ENCODE measurements around the gene MYEOV. TPM values are rescaled to one million over a fixed set of nuclear protein-coding genes. Genes with fewer than 3 reads are reported as not detected.

The MYEOV gene
- 0.64 and 0.72 TPM in 2 replicates for total RNA-seq (2014; rRNA removed; shearing (Covaris generic))
- polyA plus RNA-seq (2014; cell fraction: nucleus; rRNA removed) = 2.1 and 3.5 TPM in 2 replicates

- no peak for DNase-seq (ENCODE audit: extremely low read depth, low read depth)
These were observed at the start of gene MYEOV for GRCh38 chr11:69293819-69294505. Gene MYEOV (plus strand): TSS chr11:69294155. CDS start chr11:69295355, 1,200 bp downstream.

- DNase-seq (ENCODE audit: extremely low read depth, low read depth) = no peak
These were observed 49.7 kb upstream of the MYEOV start for GRCh38 chr11:69244266-69244665.

- DNase-seq (ENCODE audit: extremely low read depth, low read depth) = no peak
These were observed 48.9 kb upstream of the MYEOV start for GRCh38 chr11:69245041-69245440.

GRCh38 chr11:69245491-69246345 is 48.2 kb upstream of the MYEOV start:
- DNase-seq (ENCODE audit: extremely low read depth, low read depth) = no peak

GRCh38 chr11:69249311-69250185 is 44.4 kb upstream of the MYEOV start:
- DNase-seq (ENCODE audit: extremely low read depth, low read depth) = no peak

- no peak for DNase-seq (ENCODE audit: extremely low read depth, low read depth)
These were observed 43.5 kb upstream of the MYEOV start for GRCh38 chr11:69250186-69251056.

- DNase-seq (ENCODE audit: extremely low read depth, low read depth) = no peak
These were observed 42.9 kb upstream of the MYEOV start for GRCh38 chr11:69251057-69251393.

- no peak for DNase-seq (ENCODE audit: extremely low read depth, low read depth)
These were observed 42.1 kb upstream of the MYEOV start for GRCh38 chr11:69251639-69252489.

GRCh38 chr11:69252490-69252837 is 41.5 kb upstream of the MYEOV start:
- no peak for DNase-seq (ENCODE audit: extremely low read depth, low read depth)

- no peak for DNase-seq (ENCODE audit: extremely low read depth, low read depth)
These were observed 40.9 kb upstream of the MYEOV start for GRCh38 chr11:69253028-69253427.

GRCh38 chr11:69257134-69257533 is 36.8 kb upstream of the MYEOV start:
- DNase-seq (ENCODE audit: extremely low read depth, low read depth) = no peak

GRCh38 chr11:69257838-69258658 is 35.9 kb upstream of the MYEOV start:
- DNase-seq (ENCODE audit: extremely low read depth, low read depth) = no peak

- DNase-seq (ENCODE audit: extremely low read depth, low read depth) = no peak
These were observed 34.9 kb upstream of the MYEOV start for GRCh38 chr11:69259096-69259495.

- no peak for DNase-seq (ENCODE audit: extremely low read depth, low read depth)
These were observed 33.3 kb upstream of the MYEOV start for GRCh38 chr11:69260622-69261021.

- DNase-seq (ENCODE audit: extremely low read depth, low read depth) = no peak
These were observed 32.8 kb upstream of the MYEOV start for GRCh38 chr11:69261116-69261515.

- DNase-seq (ENCODE audit: extremely low read depth, low read depth) = no peak
These were observed 30.8 kb upstream of the MYEOV start for GRCh38 chr11:69262918-69263735.

GRCh38 chr11:69263736-69264052 is 30.3 kb upstream of the MYEOV start:
- DNase-seq (ENCODE audit: extremely low read depth, low read depth) = no peak

GRCh38 chr11:69264486-69264885 is 29.5 kb upstream of the MYEOV start:
- no peak for DNase-seq (ENCODE audit: extremely low read depth, low read depth)
